ENCODE measurements around the gene SLA2. TPM values are rescaled to one million over a fixed set of nuclear protein-coding genes. Genes with fewer than 3 reads are reported as not detected.
A peak's percentile ranks its signal among the peaks of the same experiment; 100 is the strongest.
"Not testable (repeated sequence)": the region's sequence is repeated elsewhere in the genome, so short reads cannot be mapped to it uniquely, and the experiment has no call there.

The SLA2 gene
- polyA plus RNA-seq, 2 donors: 0.55 to 0.57 TPM

- H3K9me3 ChIP-seq (ENCODE audit: control insufficient read depth in 2 of 2, insufficient read depth in 1 of 2, low read depth in 1 of 2, low read length in 1 of 2): no peaks in the 10 kb centered on the region
- 67 to 71% methylated on average over 17 of the region's 17 CpGs for WGBS, 2 donors
- no peaks in the 10 kb centered on the region for H3K36me3 ChIP-seq (ENCODE audit: control insufficient read depth in 2 of 2, insufficient read depth in 2 of 2, low read length in 1 of 2)
- no peak overlapping the region for H3K4me3 ChIP-seq (ENCODE audit: low read depth in 1 of 2, low read length in 2 of 2)
- H3K27ac ChIP-seq (ENCODE audit: low read depth in 2 of 2, low read length in 1 of 2): peak overlapping the region; percentile 82 to 88
- no peaks in the 10 kb centered on the region for H3K27me3 ChIP-seq (ENCODE audit: control insufficient read depth in 1 of 2, insufficient read depth in 2 of 2, low read length in 2 of 2)
- H3K4me1 ChIP-seq (ENCODE audit: control insufficient read depth in 2 of 2, insufficient read depth in 2 of 2, low read length in 1 of 2): peaks cover 2 to 8% of the 10 kb centered on the region in 2 donors
Measured at GRCh38 chr20:36571564-36572504, 74.2 kb downstream of the SLA2 start.

- H3K36me3 ChIP-seq (ENCODE audit: control insufficient read depth in 2 of 2, insufficient read depth in 2 of 2, low read length in 1 of 2): no peaks in the 10 kb centered on the region
- H3K4me1 ChIP-seq (ENCODE audit: control insufficient read depth in 2 of 2, insufficient read depth in 2 of 2, low read length in 1 of 2): peaks cover 0 to 8% of the 10 kb centered on the region in 2 donors
- H3K27me3 ChIP-seq (ENCODE audit: control insufficient read depth in 1 of 2, insufficient read depth in 2 of 2, low read length in 2 of 2): no peaks in the 10 kb centered on the region
- H3K4me3 ChIP-seq (ENCODE audit: low read depth in 1 of 2, low read length in 2 of 2): no peak overlapping the region
- 60 to 82% methylated on average over 7 of the region's 7 CpGs for WGBS, 2 donors
- no peak overlapping the region for H3K27ac ChIP-seq (ENCODE audit: low read depth in 2 of 2, low read length in 1 of 2)
- H3K9me3 ChIP-seq (ENCODE audit: control insufficient read depth in 2 of 2, insufficient read depth in 1 of 2, low read depth in 1 of 2, low read length in 1 of 2): peaks cover 0 to under 1% of the 10 kb centered on the region in 2 donors
Measured at GRCh38 chr20:36569847-36570429, 76.1 kb downstream of the SLA2 start.

GRCh38 chr20:36565520-36565919 lies 80.5 kb downstream of the SLA2 start:
- Histone ChIP-seq H3K27ac (ENCODE audit: low read depth in 2 of 2, low read length in 1 of 2) (no peak overlapping the region), H3K9me3 (ENCODE audit: control insufficient read depth in 2 of 2, insufficient read depth in 1 of 2, low read depth in 1 of 2, low read length in 1 of 2) (peaks cover 0 to 3% of the 10 kb centered on the region in 2 donors), H3K36me3 (ENCODE audit: control insufficient read depth in 2 of 2, insufficient read depth in 2 of 2, low read length in 1 of 2) (no peaks in the 10 kb centered on the region), H3K27me3 (ENCODE audit: control insufficient read depth in 1 of 2, insufficient read depth in 2 of 2, low read length in 2 of 2) (no peaks in the 10 kb centered on the region), H3K4me3 (ENCODE audit: low read depth in 1 of 2, low read length in 2 of 2) (no peak overlapping the region), H3K4me1 (ENCODE audit: control insufficient read depth in 2 of 2, insufficient read depth in 2 of 2, low read length in 1 of 2) (no peaks in the 10 kb centered on the region)
- 96 to 98% methylated on average over 3 of the region's 3 CpGs for WGBS, 2 donors

GRCh38 chr20:36564726-36565121 lies 81.3 kb downstream of the SLA2 start:
- not testable (repeated sequence) for H3K9me3 ChIP-seq (ENCODE audit: control insufficient read depth in 2 of 2, insufficient read depth in 1 of 2, low read depth in 1 of 2, low read length in 1 of 2); H3K27me3 ChIP-seq (ENCODE audit: control insufficient read depth in 1 of 2, insufficient read depth in 2 of 2, low read length in 2 of 2); H3K4me1 ChIP-seq (ENCODE audit: control insufficient read depth in 2 of 2, insufficient read depth in 2 of 2, low read length in 1 of 2); H3K36me3 ChIP-seq (ENCODE audit: control insufficient read depth in 2 of 2, insufficient read depth in 2 of 2, low read length in 1 of 2); H3K4me3 ChIP-seq (ENCODE audit: low read depth in 1 of 2, low read length in 2 of 2); H3K27ac ChIP-seq (ENCODE audit: low read depth in 2 of 2, low read length in 1 of 2)
- 90 to 91% methylated on average over 6 of the region's 6 CpGs for WGBS, 2 donors

GRCh38 chr20:36564078-36564725 lies 81.8 kb downstream of the SLA2 start:
- H3K36me3 ChIP-seq (ENCODE audit: control insufficient read depth in 2 of 2, insufficient read depth in 2 of 2, low read length in 1 of 2); H3K4me1 ChIP-seq (ENCODE audit: control insufficient read depth in 2 of 2, insufficient read depth in 2 of 2, low read length in 1 of 2); H3K27me3 ChIP-seq (ENCODE audit: control insufficient read depth in 1 of 2, insufficient read depth in 2 of 2, low read length in 2 of 2); H3K9me3 ChIP-seq (ENCODE audit: control insufficient read depth in 2 of 2, insufficient read depth in 1 of 2, low read depth in 1 of 2, low read length in 1 of 2); H3K27ac ChIP-seq (ENCODE audit: low read depth in 2 of 2, low read length in 1 of 2); H3K4me3 ChIP-seq (ENCODE audit: low read depth in 1 of 2, low read length in 2 of 2): not testable (repeated sequence)
- WGBS, 2 donors: 91 to 94% methylated on average over 13 of the region's 13 CpGs

GRCh38 chr20:36563374-36563773 lies 82.6 kb downstream of the SLA2 start:
- WGBS, 2 donors: 84 to 90% methylated on average over 1 of the region's 1 CpG
- H3K36me3 ChIP-seq (ENCODE audit: control insufficient read depth in 2 of 2, insufficient read depth in 2 of 2, low read length in 1 of 2): no peaks in the 10 kb centered on the region
- H3K27ac ChIP-seq (ENCODE audit: low read depth in 2 of 2, low read length in 1 of 2): no peak overlapping the region
- no peaks in the 10 kb centered on the region for H3K27me3 ChIP-seq (ENCODE audit: control insufficient read depth in 1 of 2, insufficient read depth in 2 of 2, low read length in 2 of 2)
- H3K4me3 ChIP-seq (ENCODE audit: low read depth in 1 of 2, low read length in 2 of 2): no peak overlapping the region
- peaks cover 0 to 3% of the 10 kb centered on the region in 2 donors for H3K9me3 ChIP-seq (ENCODE audit: control insufficient read depth in 2 of 2, insufficient read depth in 1 of 2, low read depth in 1 of 2, low read length in 1 of 2)
- H3K4me1 ChIP-seq (ENCODE audit: control insufficient read depth in 2 of 2, insufficient read depth in 2 of 2, low read length in 1 of 2): no peaks in the 10 kb centered on the region

- Histone ChIP-seq H3K27ac (ENCODE audit: low read depth in 2 of 2, low read length in 1 of 2) (no peak overlapping the region), H3K36me3 (ENCODE audit: control insufficient read depth in 2 of 2, insufficient read depth in 2 of 2, low read length in 1 of 2) (no peaks in the 10 kb centered on the region), H3K4me1 (ENCODE audit: control insufficient read depth in 2 of 2, insufficient read depth in 2 of 2, low read length in 1 of 2) (no peaks in the 10 kb centered on the region), H3K27me3 (ENCODE audit: control insufficient read depth in 1 of 2, insufficient read depth in 2 of 2, low read length in 2 of 2) (no peaks in the 10 kb centered on the region), H3K4me3 (ENCODE audit: low read depth in 1 of 2, low read length in 2 of 2) (no peak overlapping the region), H3K9me3 (ENCODE audit: control insufficient read depth in 2 of 2, insufficient read depth in 1 of 2, low read depth in 1 of 2, low read length in 1 of 2) (peaks cover 0 to 3% of the 10 kb centered on the region in 2 donors)
- 83 to 84% methylated on average over 2 of the region's 2 CpGs for WGBS, 2 donors
Measured at GRCh38 chr20:36562724-36563123, 83.3 kb downstream of the SLA2 start.

Other genes starting within 250 kb of the SLA2 start
- 100 to 1,000 TPM; 242 to 320 TPM for gene MYL9, start 104.7 kb downstream of the SLA2 start, polyA plus RNA-seq
- gene TGIF2, start 72.6 kb downstream of the SLA2 start, polyA plus RNA-seq: 1 to 10 TPM; 1.4 to 3.6 TPM
- 100 to 1,000 TPM; 262 to 270 TPM for gene RAB5IF, start 40.4 kb downstream of the SLA2 start, polyA plus RNA-seq
- gene NDRG3, start 99.9 kb upstream of the SLA2 start, polyA plus RNA-seq: 10 to 100 TPM; 14.6 TPM
- gene DSN1, start 127.6 kb upstream of the SLA2 start, polyA plus RNA-seq: 1 to 10 TPM; 7.6 to 9.4 TPM
- gene TLDC2, start 229.9 kb upstream of the SLA2 start, polyA plus RNA-seq: under 1 TPM; 0.16 to 0.29 TPM

All from esophagus (tissue), 2 donors.